Measurements from ENCODE around the gene GHR.

- TF ChIP-seq, protein P1, sequence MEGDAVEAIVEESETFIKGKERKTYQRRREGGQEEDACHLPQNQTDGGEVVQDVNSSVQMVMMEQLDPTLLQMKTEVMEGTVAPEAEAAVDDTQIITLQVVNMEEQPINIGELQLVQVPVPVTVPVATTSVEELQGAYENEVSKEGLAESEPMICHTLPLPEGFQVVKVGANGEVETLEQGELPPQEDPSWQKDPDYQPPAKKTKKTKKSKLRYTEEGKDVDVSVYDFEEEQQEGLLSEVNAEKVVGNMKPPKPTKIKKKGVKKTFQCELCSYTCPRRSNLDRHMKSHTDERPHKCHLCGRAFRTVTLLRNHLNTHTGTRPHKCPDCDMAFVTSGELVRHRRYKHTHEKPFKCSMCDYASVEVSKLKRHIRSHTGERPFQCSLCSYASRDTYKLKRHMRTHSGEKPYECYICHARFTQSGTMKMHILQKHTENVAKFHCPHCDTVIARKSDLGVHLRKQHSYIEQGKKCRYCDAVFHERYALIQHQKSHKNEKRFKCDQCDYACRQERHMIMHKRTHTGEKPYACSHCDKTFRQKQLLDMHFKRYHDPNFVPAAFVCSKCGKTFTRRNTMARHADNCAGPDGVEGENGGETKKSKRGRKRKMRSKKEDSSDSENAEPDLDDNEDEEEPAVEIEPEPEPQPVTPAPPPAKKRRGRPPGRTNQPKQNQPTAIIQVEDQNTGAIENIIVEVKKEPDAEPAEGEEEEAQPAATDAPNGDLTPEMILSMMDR (IDR thresholded peaks at IDR 0.05; ENCODE audit: insufficient read depth, low read depth, low read length) = no peak
- no peak for TF ChIP-seq EZH2 (IDR thresholded peaks at IDR 0.05; ENCODE audit: insufficient read depth, low read length)
These were observed 6.5 kb downstream of the GHR start for GRCh38 chr5:42429694-42430093.
